Activated T-cell treated with anti-CD3 and anti-CD28 coated beads, Interleukin-2, amount 50 U/mL, for 48 hours (primary cell): ENCODE results near the gene C6orf132.

Source experiments
- DNase-seq, 2 experiments: peaks; one replicate each; pipeline ENCODE4 v3.0.0-alpha.2; 2020

The C6orf132 gene

DNA sequence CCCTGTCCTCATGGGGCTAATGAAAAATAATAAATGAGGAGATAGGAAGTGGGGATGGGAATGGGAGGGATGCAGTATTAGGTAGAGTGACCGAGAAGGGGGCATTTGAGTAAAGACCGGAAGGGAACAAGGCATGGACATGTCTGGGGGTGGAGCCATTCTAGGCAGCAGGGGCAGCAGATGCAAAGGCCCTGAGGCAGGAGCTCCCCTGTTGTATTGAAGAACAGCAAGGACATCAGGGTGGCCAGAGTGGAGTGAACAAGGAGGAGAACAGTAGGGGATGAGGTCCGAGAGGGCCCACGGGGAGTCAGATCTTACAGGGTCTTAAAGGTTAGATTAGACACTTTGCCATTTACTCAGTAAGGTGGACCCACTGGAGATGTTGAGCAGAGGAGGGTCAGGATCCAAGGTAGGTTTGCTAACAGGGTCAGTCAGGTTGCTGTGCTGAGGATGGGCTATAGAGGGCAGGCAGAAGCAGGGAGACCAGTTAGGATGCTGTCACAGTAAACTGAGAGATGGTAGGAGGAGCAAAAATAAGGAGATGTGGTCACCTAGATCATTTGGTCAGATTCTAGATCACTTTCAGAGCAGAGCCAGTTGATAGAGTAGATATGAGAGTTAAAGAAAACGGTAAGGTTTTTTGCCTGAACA is 73.4 kb downstream of the C6orf132 start:
- DNase-seq, result no peak

- no peak for DNase-seq
These were observed 74.2 kb downstream of the C6orf132 start for GRCh38 chr6:42068173-42068572.

- DNase-seq, result no peak
These were observed 76.2 kb downstream of the C6orf132 start for GRCh38 chr6:42066156-42066675.

- DNase-seq, result no peak
These were observed 82.7 kb downstream of the C6orf132 start for GRCh38 chr6:42059743-42060142.

GRCh38 chr6:42053601-42054000 is 88.8 kb downstream of the C6orf132 start:
- DNase-seq, result no peak

DNA sequence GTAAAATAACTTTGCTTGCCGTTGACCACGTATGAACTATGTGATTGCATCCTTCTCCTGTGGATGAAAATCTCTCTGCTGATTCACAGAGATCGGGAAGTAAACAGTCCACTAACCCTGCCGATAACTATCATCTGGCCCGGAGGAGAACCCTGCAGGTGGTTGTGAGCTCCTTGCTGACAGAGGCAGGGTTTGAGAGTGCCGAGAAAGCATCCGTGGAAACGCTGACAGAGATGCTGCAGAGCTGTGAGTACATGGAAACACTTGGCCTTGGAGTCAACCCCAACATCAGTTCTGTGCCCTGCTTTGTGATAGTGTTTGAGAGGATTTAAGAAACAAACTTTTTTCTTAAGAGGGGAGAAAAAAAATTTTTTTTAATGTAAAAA is 91.2 kb downstream of the C6orf132 start:
- DNase-seq, result no peak
